ENCODE measurements around the gene ZNF821.

DNA sequence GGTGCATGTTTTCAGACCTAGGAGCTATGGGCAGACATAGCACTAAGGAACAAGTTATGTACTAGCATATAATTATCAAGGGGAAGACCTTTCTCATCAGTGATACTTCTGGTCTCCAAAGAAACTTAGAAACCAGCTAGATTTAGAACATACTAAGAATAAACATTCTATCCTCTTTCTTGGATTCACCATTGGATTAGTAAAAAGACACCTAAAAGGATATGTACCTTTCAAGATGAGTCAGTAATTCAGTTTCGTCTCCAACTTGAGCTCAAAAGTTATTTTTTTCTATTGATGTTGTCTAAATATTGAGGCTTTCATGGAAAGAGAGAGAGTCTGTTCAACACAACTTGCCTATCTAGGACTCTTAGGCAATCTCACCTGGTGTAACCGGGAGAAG lies 13.2 kb downstream of the ZNF821 start:
- TF ChIP-seq, protein P1, sequence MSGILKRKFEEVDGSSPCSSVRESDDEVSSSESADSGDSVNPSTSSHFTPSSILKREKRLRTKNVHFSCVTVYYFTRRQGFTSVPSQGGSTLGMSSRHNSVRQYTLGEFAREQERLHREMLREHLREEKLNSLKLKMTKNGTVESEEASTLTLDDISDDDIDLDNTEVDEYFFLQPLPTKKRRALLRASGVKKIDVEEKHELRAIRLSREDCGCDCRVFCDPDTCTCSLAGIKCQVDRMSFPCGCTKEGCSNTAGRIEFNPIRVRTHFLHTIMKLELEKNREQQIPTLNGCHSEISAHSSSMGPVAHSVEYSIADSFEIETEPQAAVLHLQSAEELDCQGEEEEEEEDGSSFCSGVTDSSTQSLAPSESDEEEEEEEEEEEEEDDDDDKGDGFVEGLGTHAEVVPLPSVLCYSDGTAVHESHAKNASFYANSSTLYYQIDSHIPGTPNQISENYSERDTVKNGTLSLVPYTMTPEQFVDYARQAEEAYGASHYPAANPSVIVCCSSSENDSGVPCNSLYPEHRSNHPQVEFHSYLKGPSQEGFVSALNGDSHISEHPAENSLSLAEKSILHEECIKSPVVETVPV (CRISPR knock-in tag; IDR thresholded peaks at IDR 0.05) = no peak
- TF ChIP-seq BACH2 (CRISPR knock-in tag; IDR thresholded peaks at IDR 0.05; ENCODE audit: borderline replicate concordance) (no peak), CSDC2 (CRISPR knock-in tag; IDR thresholded peaks at IDR 0.05) (no peak), ISL1 (CRISPR knock-in tag; IDR thresholded peaks at IDR 0.05) (no peak), ZFP3 (CRISPR knock-in tag; IDR thresholded peaks at IDR 0.05) (no peak)
- TF ChIP-seq, protein P2, sequence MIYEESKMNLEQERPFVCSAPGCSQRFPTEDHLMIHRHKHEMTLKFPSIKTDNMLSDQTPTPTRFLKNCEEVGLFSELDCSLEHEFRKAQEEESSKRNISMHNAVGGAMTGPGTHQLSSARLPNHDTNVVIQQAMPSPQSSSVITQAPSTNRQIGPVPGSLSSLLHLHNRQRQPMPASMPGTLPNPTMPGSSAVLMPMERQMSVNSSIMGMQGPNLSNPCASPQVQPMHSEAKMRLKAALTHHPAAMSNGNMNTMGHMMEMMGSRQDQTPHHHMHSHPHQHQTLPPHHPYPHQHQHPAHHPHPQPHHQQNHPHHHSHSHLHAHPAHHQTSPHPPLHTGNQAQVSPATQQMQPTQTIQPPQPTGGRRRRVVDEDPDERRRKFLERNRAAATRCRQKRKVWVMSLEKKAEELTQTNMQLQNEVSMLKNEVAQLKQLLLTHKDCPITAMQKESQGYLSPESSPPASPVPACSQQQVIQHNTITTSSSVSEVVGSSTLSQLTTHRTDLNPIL (CRISPR knock-in tag; IDR thresholded peaks at IDR 0.05; ENCODE audit: low read depth) = no peak

All from SK-N-SH treated with all-trans-retinoic acid at 6 μM for 48 hours (cell line).